GM12875 (cell line): ENCODE results near the gene NPHP3.
"Not testable (repeated sequence)": the region's sequence is repeated elsewhere in the genome, so short reads cannot be mapped to it uniquely, and the experiment has no call there.

Source experiments
- H3K4me3 ChIP-seq: one replicate; pipeline ENCODE4 v1.5.1; 2011; ENCODE audit warnings: low read depth, low read length, control low read depth
- CTCF ChIP-seq: IDR thresholded peaks from 2 replicates; pipeline ENCODE4 v1.5.1; 2011; ENCODE audit warnings: low read depth, mild to moderate bottlenecking, control low read depth, inconsistent platforms, low read length, moderate library complexity, borderline replicate concordance; ENCODE audit not compliant: insufficient read depth

Gene NPHP3

GRCh38 chr3:132722165-132723023 lies at the start of gene NPHP3:
TSS of gene NPHP3 (minus strand) at chr3:132722409. CDS start at chr3:132722355, 54 bp downstream.
- peak within 1 kb of the TSS; percentile 87 for H3K4me3 ChIP-seq
- TF ChIP-seq CTCF, result no peak

GRCh38 chr3:132758740-132759139 lies 36.5 kb upstream of the NPHP3 start:
- no peak overlapping the region for H3K4me3 ChIP-seq
- no peak for TF ChIP-seq CTCF

- no peak for TF ChIP-seq CTCF
Measured at GRCh38 chr3:132756108-132756650, 34.0 kb upstream of the NPHP3 start.

GRCh38 chr3:132753946-132754345 lies 31.7 kb upstream of the NPHP3 start:
- TF ChIP-seq CTCF, result no peak
- no peak overlapping the region for H3K4me3 ChIP-seq

More at GRCh38 chr3:132756108-132756650, 34.0 kb upstream of the NPHP3 start:
- no peak overlapping the region for H3K4me3 ChIP-seq

GRCh38 chr3:132749786-132750185 lies 27.6 kb upstream of the NPHP3 start:
- no peak for TF ChIP-seq CTCF
- no peak overlapping the region for H3K4me3 ChIP-seq

- not testable (repeated sequence) for H3K4me3 ChIP-seq
Measured at GRCh38 chr3:132746720-132747119, 24.5 kb upstream of the NPHP3 start.

GRCh38 chr3:132738314-132738713 lies 16.1 kb upstream of the NPHP3 start:
- no peak overlapping the region for H3K4me3 ChIP-seq
- no peak for TF ChIP-seq CTCF
